Osteoblast (primary cell): Measurements from ENCODE around the gene ATP6V0A4. TPM values are rescaled to one million over a fixed set of nuclear protein-coding genes. Genes with fewer than 3 reads are reported as not detected.

ENCODE experiments used
- DNase-seq: peaks from one replicate; pipeline ENCODE4 v3.0.0; 2011; ENCODE audit warnings: low spot score, mixed read lengths; ENCODE audit not compliant: insufficient read length; ENCODE audit errors: missing footprints
- H2AFZ ChIP-seq: 2 replicates; pipeline ENCODE4 v1.6.0; 2011; ENCODE audit warnings: mild to moderate bottlenecking, low read length
- H3K27ac ChIP-seq: 2 replicates; pipeline ENCODE4 v1.5.1; 2011; ENCODE audit warnings: mild to moderate bottlenecking, low read depth, low read length, moderate library complexity
- H3K27me3 ChIP-seq: 2 replicates; pipeline ENCODE4 v1.6.0; 2012; ENCODE audit warnings: mild to moderate bottlenecking, control low read depth, inconsistent platforms, low read length, moderate library complexity; ENCODE audit not compliant: insufficient read depth
- H3K36me3 ChIP-seq: 2 replicates; pipeline ENCODE4 v1.5.1; 2011; ENCODE audit warnings: mild to moderate bottlenecking, low read length, control low read depth, moderate library complexity; ENCODE audit not compliant: insufficient read depth
- H3K4me1 ChIP-seq: 2 replicates; pipeline ENCODE4 v1.5.1; 2011; ENCODE audit warnings: mild to moderate bottlenecking, low read length, control low read depth, moderate library complexity; ENCODE audit not compliant: insufficient read depth
- H3K4me2 ChIP-seq: 2 replicates; pipeline ENCODE4 v1.6.0; 2011; ENCODE audit warnings: mild to moderate bottlenecking, low read length; ENCODE audit not compliant: insufficient read depth
- H3K4me3 ChIP-seq: fragments of 200-600 bp; sonication (generic); 3 replicates; pipeline ENCODE4 v1.5.1; 2012; ENCODE audit warnings: mild to moderate bottlenecking, low read length, inconsistent platforms; ENCODE audit not compliant: insufficient read depth
- H3K79me2 ChIP-seq: 2 replicates; pipeline ENCODE4 v1.6.0; 2012; ENCODE audit warnings: mild to moderate bottlenecking, low read length, control low read depth, inconsistent platforms; ENCODE audit not compliant: insufficient read depth
- H3K9me3 ChIP-seq: 2 replicates; pipeline ENCODE4 v1.5.1; 2011; ENCODE audit warnings: low read depth, low read length, control low read depth
- H4K20me1 ChIP-seq: 2 replicates; pipeline ENCODE4 v1.6.0; 2012; ENCODE audit warnings: mild to moderate bottlenecking, low read length, control low read depth; ENCODE audit not compliant: insufficient read depth
- CTCF ChIP-seq: IDR thresholded peaks from 2 replicates; pipeline ENCODE4 v1.5.1; 2011; ENCODE audit warnings: mild to moderate bottlenecking, low read depth, low read length, moderate library complexity; ENCODE audit errors: extremely low read depth
- total RNA-seq: library from RNA; depleted of rRNA; stranded (reverse); fragments of >200 nt; gene quantifications from 2 replicates; pipeline ENCODE4 v1.2.3, GENCODE V29; 2012

ATP6V0A4 gene
- total RNA-seq, 1 donor, result under 0.01 TPM

DNA sequence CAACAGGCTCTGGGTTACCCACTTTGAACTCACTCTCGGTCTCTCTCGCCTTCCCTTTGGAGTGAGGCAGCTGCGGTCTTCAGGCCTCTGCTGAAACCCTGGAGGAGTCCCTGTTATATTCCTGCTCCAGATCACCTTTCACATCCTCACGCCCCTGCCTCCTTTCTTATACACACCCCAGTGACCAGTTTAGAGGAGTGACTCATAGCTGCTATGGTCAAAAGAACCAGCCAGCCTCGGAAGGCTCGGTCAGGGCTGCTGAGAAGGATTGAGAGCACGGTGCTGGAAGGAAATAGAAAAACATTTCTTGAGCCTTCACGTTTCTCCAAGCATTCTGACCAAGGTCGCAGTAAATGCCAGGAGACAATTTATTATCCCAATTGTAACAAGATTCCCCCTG lies 68.6 kb downstream of the ATP6V0A4 start:
- Histone ChIP-seq H3K27ac (no peak overlapping the region), H3K4me3 (no peak overlapping the region), H3K4me1 (no peaks in the 10 kb centered on the region), H3K9me3 (no peaks in the 10 kb centered on the region), H3K27me3 (no peaks in the 10 kb centered on the region), H3K4me2 (no peak overlapping the region), H2AFZ (no peak overlapping the region), H3K36me3 (no peaks in the 10 kb centered on the region), H3K79me2 (no peaks in the 10 kb centered on the region), H4K20me1 (no peaks in the 10 kb centered on the region)
- no peak for TF ChIP-seq CTCF
- no peak for DNase-seq

DNA sequence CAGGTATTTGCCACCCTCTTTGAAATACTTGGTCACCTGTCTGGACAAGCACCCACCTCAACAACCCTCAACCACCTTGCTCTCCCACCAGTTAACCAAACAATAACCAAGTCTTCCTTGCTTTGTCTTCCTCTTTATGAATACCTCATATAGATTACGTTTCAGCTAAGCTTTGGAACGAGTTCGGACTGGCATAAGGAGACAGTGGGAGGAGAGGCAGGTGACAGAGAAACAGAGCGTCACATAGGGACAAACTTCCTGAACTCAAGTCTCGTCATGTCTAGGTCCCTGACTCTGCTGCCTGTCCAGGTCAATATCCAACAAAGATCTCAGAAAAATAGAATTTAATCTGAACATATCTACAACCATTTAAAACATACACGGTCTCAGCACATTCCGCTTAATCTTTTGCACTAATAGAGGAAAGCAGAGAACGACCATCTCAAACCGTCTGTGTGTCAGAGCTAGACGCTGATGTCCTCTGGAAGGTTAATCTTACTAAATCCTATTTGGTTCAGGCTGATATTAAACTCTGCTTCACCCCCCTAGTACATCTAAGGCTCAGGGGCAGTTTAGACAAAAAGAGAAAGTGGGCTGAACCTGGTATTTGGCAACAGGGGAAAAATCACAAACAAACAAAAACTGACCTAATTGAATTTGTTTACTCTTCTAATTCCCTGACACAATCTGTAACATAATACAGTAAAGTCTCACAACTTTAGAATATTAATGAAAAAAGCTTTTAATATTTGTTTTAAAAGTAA lies 70.5 kb downstream of the ATP6V0A4 start:
- Histone ChIP-seq H3K4me3 (no peak overlapping the region), H3K4me2 (no peak overlapping the region), H3K9me3 (no peaks in the 10 kb centered on the region), H3K36me3 (no peaks in the 10 kb centered on the region), H3K27me3 (no peaks in the 10 kb centered on the region), H3K4me1 (no peaks in the 10 kb centered on the region), H3K27ac (no peak overlapping the region), H4K20me1 (no peaks in the 10 kb centered on the region), H2AFZ (no peak overlapping the region), H3K79me2 (no peaks in the 10 kb centered on the region)
- no peak for DNase-seq
- TF ChIP-seq CTCF, result no peak

GRCh38 chr7:138726288-138726687 lies 71.7 kb downstream of the ATP6V0A4 start:
- Histone ChIP-seq H3K9me3 (no peaks in the 10 kb centered on the region), H3K4me2 (no peak overlapping the region), H3K27ac (no peak overlapping the region), H3K4me1 (no peaks in the 10 kb centered on the region), H4K20me1 (no peaks in the 10 kb centered on the region), H2AFZ (no peak overlapping the region), H3K27me3 (no peaks in the 10 kb centered on the region), H3K36me3 (no peaks in the 10 kb centered on the region), H3K4me3 (no peak overlapping the region), H3K79me2 (no peaks in the 10 kb centered on the region)
- no peak for DNase-seq
- TF ChIP-seq CTCF, result no peak

GRCh38 chr7:138720286-138720685 lies 77.7 kb downstream of the ATP6V0A4 start:
- Histone ChIP-seq H3K79me2 (no peaks in the 10 kb centered on the region), H2AFZ (no peak overlapping the region), H3K27ac (no peak overlapping the region), H4K20me1 (no peaks in the 10 kb centered on the region), H3K4me2 (no peak overlapping the region), H3K27me3 (no peaks in the 10 kb centered on the region), H3K4me3 (no peak overlapping the region), H3K4me1 (no peaks in the 10 kb centered on the region), H3K9me3 (no peaks in the 10 kb centered on the region), H3K36me3 (no peaks in the 10 kb centered on the region)
- no peak for DNase-seq
- no peak for TF ChIP-seq CTCF
